AG04449 (cell line): ENCODE measurements around the gene TLX2.

Experiments used
- CTCF ChIA-PET: fragments of 350-600 bp; formaldehyde crosslinking; extraction: SDS; loops from one replicate; lab custom pipeline; 2021; ENCODE audit warnings: antibody characterized with exemption; lab: Yijun Ruan, JAX
- POLR2A ChIA-PET: fragments of 400-600, 350-600 bp; formaldehyde crosslinking; extraction: SDS; loops from one replicate; lab custom pipeline; 2020; ENCODE audit warnings: antibody characterized with exemption, inconsistent platforms; lab: Yijun Ruan, JAX
- DNase-seq: peaks from one replicate; pipeline ENCODE4 v3.0.0-alpha.2; 2010; ENCODE audit warnings: low read depth, low spot score
- H3K4me3 ChIP-seq: 2 replicates; pipeline ENCODE4 v1.5.1; 2011; ENCODE audit warnings: low read depth, mild to moderate bottlenecking, control low read depth, low read length
- TF ChIP-seq, protein P1 (sequence below): IDR thresholded peaks from one replicate; pipeline ENCODE4 v1.5.1; 2011; ENCODE audit warnings: mild to moderate bottlenecking, moderate library complexity, low read length, control low read depth, inconsistent platforms; ENCODE audit not compliant: insufficient read depth; ENCODE audit errors: missing control alignments

TLX2 gene

DNA sequence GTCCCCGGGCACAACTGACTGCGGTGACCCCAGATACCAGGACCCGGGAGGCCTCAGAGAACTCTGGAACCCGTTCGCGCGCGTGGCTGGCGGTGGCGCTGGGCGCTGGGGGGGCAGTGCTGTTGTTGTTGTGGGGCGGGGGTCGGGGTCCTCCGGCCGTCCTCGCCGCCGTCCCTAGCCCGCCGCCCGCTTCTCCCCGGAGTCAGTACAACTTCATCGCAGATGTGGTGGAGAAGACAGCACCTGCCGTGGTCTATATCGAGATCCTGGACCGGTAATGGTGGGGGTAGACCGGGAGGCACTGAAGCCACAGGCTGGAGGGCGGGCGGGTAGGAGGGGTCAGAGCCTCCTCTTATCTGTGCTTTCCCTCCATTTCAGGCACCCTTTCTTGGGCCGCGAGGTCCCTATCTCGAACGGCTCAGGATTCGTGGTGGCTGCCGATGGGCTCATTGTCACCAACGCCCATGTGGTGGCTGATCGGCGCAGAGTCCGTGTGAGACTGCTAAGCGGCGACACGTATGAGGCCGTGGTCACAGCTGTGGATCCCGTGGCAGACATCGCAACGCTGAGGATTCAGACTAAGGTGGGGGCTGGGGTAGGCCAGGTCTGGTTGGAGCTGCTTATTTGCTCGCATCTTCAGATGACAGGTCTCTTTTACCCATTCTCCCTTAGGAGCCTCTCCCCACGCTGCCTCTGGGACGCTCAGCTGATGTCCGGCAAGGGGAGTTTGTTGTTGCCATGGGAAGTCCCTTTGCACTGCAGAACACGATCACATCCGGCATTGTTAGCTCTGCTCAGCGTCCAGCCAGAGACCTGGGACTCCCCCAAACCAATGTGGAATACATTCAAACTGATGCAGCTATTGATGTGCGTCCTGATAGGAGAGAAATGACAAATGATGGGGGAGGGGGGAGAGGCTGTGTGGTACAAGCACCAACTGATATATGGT lies 16.3 kb downstream of the TLX2 start:
- TF ChIP-seq, protein P1, sequence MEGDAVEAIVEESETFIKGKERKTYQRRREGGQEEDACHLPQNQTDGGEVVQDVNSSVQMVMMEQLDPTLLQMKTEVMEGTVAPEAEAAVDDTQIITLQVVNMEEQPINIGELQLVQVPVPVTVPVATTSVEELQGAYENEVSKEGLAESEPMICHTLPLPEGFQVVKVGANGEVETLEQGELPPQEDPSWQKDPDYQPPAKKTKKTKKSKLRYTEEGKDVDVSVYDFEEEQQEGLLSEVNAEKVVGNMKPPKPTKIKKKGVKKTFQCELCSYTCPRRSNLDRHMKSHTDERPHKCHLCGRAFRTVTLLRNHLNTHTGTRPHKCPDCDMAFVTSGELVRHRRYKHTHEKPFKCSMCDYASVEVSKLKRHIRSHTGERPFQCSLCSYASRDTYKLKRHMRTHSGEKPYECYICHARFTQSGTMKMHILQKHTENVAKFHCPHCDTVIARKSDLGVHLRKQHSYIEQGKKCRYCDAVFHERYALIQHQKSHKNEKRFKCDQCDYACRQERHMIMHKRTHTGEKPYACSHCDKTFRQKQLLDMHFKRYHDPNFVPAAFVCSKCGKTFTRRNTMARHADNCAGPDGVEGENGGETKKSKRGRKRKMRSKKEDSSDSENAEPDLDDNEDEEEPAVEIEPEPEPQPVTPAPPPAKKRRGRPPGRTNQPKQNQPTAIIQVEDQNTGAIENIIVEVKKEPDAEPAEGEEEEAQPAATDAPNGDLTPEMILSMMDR = no peak
- ChIA-PET CTCF (interaction anchor here (0.8 to 8.9 kb wide), 10 partner anchors 10 to 199 kb away, joined by 3 to 137 read pairs (median 10); partner anchors contain the start of genes CCDC142, PCGF1 and TTC31), POLR2A (interaction anchor here (0.5 to 3.0 kb wide), 19 partner anchors 8 to 76 kb away, joined by 3 to 11 read pairs (median 4); partner anchors contain the start of genes CCDC142, INO80B, LOXL3 and TTC31)
- no peak for DNase-seq
- peak overlapping the region; percentile 80 for H3K4me3 ChIP-seq

DNA sequence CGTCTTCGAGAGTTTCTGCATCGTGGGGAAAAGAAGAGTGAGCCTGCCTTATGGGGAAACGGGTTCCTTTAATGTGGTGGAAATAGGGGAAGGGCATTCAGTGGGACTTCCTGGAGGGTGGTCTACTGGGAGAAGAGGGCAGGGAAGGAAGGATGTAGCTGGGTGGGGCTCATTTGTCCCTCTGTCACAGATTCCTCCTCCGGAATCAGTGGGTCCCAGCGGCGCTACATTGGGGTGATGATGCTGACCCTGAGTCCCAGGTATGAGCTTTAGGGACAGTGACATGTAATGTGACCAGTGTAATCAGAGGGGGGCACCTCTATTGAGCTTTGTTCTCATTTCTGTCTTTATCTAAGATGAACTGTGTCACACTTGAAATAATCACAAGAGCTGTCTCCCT lies 17.4 kb downstream of the TLX2 start:
- CTCF ChIA-PET = interaction anchor here (0.6 to 8.9 kb wide), 31 partner anchors 9 to 282 kb away, joined by 3 to 137 read pairs (median 5); partner anchors contain the start of genes CCDC142, MRPL53, PCGF1 and TTC31
- H3K4me3 ChIP-seq = no peak overlapping the region; the same call in 1 of the 2 replicates
- DNase-seq = no peak

GRCh38 chr2:74532222-74532621 lies 18.0 kb downstream of the TLX2 start:
- DNase-seq = no peak
- POLR2A ChIA-PET = interaction anchor here (0.7 to 3.0 kb wide), 3 partner anchors 27 to 57 kb away, joined by 3 to 11 read pairs (median 7); no protein-coding TSS in a partner anchor
- H3K4me3 ChIP-seq = no peak overlapping the region
- TF ChIP-seq, protein P1 = no peak
- CTCF ChIA-PET = interaction anchor here (0.6 to 8.9 kb wide), 32 partner anchors 8 to 282 kb away, joined by 3 to 137 read pairs (median 4); partner anchors contain the start of genes CCDC142, DOK1, MRPL53 and PCGF1

More for the DNA sequence above, 17.4 kb downstream of the TLX2 start:
- POLR2A ChIA-PET = interaction anchor here (0.7 to 3.0 kb wide), 5 partner anchors 27 to 57 kb away, joined by 3 to 11 read pairs (median 4); no protein-coding TSS in a partner anchor
- TF ChIP-seq, protein P1 = no peak

- TF ChIP-seq, protein P1 = no peak
- ChIA-PET POLR2A (interaction anchor here (0.9 to 3.0 kb wide), 2 partner anchors 29 to 72 kb away, joined by 3 to 11 read pairs; no protein-coding TSS in a partner anchor), CTCF (interaction anchor here (0.8 to 8.9 kb wide), 11 partner anchors 10 to 283 kb away, joined by 3 to 137 read pairs (median 5); partner anchors contain the start of genes CCDC142, DOK1, PCGF1 and TTC31)
- no peak overlapping the region for H3K4me3 ChIP-seq
- no peak for DNase-seq
Observed at GRCh38 chr2:74533464-74533863, 19.2 kb downstream of the TLX2 start.

DNA sequence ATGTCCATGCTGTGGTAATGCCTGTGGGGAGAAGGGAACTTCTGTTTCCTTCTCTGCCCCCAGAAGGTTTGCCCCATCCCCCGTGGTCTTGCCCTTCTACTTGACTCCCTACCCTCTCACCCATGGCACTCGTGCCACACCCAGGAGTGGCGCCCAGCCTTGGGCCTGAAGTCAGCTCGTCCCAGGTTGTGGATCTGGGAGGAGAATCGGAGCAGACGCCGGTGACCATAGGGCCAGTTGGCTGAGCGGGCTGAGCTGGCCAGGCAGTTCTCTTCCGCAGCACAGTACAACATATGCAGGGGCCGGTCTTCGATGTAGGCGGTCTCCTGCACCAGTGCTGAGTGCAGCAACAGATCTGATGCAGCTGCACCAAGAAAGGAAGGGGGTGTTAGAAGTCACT lies 20.2 kb downstream of the TLX2 start:
- ChIA-PET POLR2A (interaction anchor here (1.1 kb wide), 1 partner anchor 30 kb away, joined by 3 read pairs; no protein-coding TSS in a partner anchor), CTCF (interaction anchor here (8.9 kb wide), 1 partner anchor 52 kb away, joined by 137 read pairs; no protein-coding TSS in a partner anchor)
- TF ChIP-seq, protein P1 = no peak
- no peak overlapping the region for H3K4me3 ChIP-seq
- DNase-seq = no peak
